Ecto neural progenitor cell (in vitro differentiated cells): Measurements from ENCODE around the gene DUSP28.

Experiments
- DNase-seq: peaks from one replicate; pipeline ENCODE4 v3.0.0-alpha.2; 2018; ENCODE audit warnings: low spot score

The DUSP28 gene

GRCh38 chr2:240573071-240573515 lies 12.9 kb downstream of the DUSP28 start:
- no peak for DNase-seq

- DNase-seq: no peak
Measured at GRCh38 chr2:240573516-240574385, 13.6 kb downstream of the DUSP28 start.

- no peak for DNase-seq
Measured at GRCh38 chr2:240574386-240575100, 14.4 kb downstream of the DUSP28 start.

- no peak for DNase-seq
Measured at GRCh38 chr2:240575101-240575965, 15.2 kb downstream of the DUSP28 start.

- no peak for DNase-seq
Measured at GRCh38 chr2:240576036-240576435, 15.9 kb downstream of the DUSP28 start.

GRCh38 chr2:240576436-240577205 lies 16.5 kb downstream of the DUSP28 start:
- DNase-seq: no peak

- DNase-seq: no peak
Measured at GRCh38 chr2:240577281-240578109, 17.3 kb downstream of the DUSP28 start.

GRCh38 chr2:240578110-240578450 lies 17.9 kb downstream of the DUSP28 start:
- DNase-seq: no peak

GRCh38 chr2:240578488-240578887 lies 18.3 kb downstream of the DUSP28 start:
- DNase-seq: no peak

GRCh38 chr2:240579071-240579762 lies 19.1 kb downstream of the DUSP28 start:
- no peak for DNase-seq

GRCh38 chr2:240579771-240580614 lies 19.8 kb downstream of the DUSP28 start:
- DNase-seq: no peak

GRCh38 chr2:240581811-240582210 lies 21.7 kb downstream of the DUSP28 start:
- no peak for DNase-seq

GRCh38 chr2:240582781-240583180 lies 22.6 kb downstream of the DUSP28 start:
- DNase-seq: no peak

- DNase-seq: no peak
Measured at GRCh38 chr2:240583774-240584173, 23.6 kb downstream of the DUSP28 start.

GRCh38 chr2:240584486-240585031 lies 24.4 kb downstream of the DUSP28 start:
- DNase-seq: no peak

- no peak for DNase-seq
Measured at GRCh38 chr2:240585101-240585500, 24.9 kb downstream of the DUSP28 start.

- DNase-seq: no peak
Measured at GRCh38 chr2:240585681-240586197, 25.6 kb downstream of the DUSP28 start.

- DNase-seq: peak; percentile 99
Measured at GRCh38 chr2:240586198-240586918, 26.2 kb downstream of the DUSP28 start, which contains the start of gene CAPN10. Gene CAPN10 (plus strand): TSS chr2:240586734. CDS start chr2:240586912, 178 bp downstream.
